NCI-H526 treated with DMSO at 0.1 percent for 48 hours (cell line): ENCODE data around the gene CBARP.

Source experiments
- DNase-seq: peaks from one replicate; lab custom pipeline; 2025; lab: John Stamatoyannopoulos, UW

CBARP gene

DNA sequence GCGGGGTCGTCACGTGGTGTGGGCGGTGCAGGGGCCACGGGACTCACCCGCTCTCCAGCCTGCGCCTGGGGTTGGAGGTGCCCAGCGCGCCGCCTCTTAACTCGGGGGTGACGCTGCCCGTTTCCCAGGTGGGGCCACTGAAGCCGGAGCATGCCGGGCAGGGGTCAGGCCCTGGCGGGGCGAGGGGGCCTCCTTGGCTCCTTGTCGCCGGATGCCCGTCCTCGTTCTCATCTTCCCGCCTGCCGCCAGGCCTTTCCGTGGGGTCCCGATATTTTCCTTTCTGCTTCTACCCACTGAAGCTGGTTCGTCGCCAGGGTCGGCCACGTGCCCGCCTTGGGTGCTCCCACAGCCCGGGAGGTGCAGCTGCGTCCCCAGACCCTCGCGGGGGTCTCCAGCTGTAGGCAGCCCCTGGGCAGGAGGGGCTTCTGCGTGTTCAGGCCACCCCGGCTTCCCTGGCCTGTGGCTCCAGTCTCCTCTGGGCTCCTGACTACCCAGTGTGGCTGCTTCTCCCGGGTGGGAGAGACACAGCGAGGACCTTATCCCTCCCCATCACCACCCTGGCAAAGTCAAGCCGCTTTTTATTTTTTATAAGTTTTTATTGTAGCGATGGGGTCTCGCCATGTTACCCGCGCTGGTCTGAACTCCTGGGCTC lies 38.3 kb upstream of the CBARP start:
- DNase-seq: no peak

DNA sequence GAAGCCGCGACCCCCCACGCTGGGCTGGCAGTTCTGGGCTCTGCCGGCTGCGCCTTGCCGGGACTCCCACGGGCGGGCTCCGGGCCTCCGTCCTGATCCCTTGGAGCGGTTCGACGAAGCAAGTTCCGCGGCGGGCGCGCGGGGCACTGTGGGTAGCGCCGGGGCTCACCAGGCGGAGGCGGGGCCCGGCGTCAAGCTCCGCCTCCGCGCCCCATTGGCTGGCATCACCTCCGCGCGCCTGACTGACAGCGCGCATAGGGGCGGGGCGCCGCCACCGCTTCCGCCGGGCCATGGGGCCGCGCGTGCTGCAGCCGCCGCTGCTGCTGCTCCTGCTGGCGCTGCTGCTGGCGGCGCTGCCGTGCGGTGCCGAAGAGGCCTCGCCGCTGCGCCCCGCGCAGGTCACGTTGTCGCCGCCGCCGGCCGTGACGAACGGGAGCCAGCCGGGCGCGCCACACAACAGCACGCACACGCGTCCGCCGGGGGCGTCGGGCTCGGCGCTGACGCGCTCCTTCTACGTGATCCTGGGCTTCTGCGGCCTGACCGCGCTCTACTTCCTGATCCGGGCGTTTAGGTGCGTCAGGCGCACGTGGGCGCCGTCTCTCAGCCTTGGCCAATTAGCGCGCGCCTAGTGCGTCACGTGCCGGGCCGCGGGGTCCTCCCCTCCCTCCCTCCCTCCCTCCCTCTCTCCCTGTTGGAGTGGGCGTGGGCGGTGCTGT lies 37.6 kb upstream of the CBARP start, which contains the start of gene FAM174C:
Gene FAM174C (plus strand): TSS at position 271 of the 716 bp plus-strand sequence. CDS start 20 bp downstream, at position 291.
- peak; percentile 80 for DNase-seq

DNA sequence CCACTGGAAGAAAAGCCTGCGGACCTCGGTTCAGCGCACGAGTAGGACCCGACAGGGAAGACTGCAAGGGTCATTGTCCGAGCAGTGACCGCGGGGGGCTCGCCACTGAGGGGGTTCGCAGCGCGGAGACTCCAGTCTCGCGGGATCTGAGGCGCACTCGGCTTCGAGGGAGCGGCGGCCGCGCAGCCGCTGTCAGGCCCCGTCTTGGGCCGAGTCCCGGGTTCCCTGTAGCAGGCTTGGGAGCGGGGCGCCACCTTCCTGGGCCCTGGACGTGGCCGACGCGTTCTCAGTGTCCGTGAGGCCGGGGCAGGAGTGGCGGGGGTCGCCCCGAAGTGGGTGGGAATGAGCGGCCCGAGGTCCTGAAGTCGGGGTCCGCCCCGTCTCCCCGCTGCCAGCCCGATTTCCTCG lies 37.1 kb upstream of the CBARP start:
- no peak for DNase-seq

DNA sequence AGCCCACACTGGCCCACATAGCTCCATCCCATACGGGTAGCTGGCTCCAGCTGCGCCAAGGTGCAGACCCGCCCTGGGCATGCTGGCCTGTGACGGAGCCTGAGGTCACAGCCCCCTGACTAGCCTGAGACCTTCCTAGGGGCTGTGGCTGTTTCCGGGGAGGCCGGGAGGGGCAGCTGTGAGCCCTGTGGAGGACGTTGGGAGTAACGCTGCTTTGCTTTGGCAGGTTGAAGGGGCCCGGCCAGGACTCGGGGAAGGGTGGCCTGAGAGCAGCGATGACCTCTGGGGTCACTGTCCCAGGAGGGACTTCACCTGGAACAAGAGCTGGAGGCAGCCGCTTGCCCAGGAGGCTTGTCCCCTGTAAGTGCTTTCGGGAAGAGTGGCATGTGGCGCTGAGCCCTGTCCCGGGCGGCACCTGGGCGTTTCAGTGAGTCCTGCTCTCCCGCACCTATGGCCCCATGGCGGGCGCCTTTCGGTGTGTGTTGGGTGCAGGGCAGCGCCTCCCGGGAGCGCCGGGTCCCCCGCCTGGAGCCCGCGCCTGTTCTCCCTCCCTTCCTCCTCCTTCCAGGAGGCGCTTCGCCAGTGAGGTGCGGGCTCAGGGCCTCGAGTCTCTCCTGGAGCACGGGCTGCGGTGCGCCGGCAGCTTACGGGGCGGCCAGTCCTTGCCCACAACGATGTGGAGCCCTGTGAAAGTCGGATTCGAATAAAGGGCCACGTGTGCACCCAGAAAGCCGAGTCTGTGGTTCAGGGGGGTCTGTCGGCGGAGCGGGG lies 36.5 kb upstream of the CBARP start:
- no peak for DNase-seq

GRCh38 chr19:1273263-1274041 lies 35.6 kb upstream of the CBARP start:
- DNase-seq: no peak

- no peak for DNase-seq
Measured at GRCh38 chr19:1272423-1273262, 34.8 kb upstream of the CBARP start.

GRCh38 chr19:1271528-1272422 lies 34.0 kb upstream of the CBARP start:
- no peak for DNase-seq

GRCh38 chr19:1270854-1271527 lies 33.2 kb upstream of the CBARP start:
- no peak for DNase-seq

DNA sequence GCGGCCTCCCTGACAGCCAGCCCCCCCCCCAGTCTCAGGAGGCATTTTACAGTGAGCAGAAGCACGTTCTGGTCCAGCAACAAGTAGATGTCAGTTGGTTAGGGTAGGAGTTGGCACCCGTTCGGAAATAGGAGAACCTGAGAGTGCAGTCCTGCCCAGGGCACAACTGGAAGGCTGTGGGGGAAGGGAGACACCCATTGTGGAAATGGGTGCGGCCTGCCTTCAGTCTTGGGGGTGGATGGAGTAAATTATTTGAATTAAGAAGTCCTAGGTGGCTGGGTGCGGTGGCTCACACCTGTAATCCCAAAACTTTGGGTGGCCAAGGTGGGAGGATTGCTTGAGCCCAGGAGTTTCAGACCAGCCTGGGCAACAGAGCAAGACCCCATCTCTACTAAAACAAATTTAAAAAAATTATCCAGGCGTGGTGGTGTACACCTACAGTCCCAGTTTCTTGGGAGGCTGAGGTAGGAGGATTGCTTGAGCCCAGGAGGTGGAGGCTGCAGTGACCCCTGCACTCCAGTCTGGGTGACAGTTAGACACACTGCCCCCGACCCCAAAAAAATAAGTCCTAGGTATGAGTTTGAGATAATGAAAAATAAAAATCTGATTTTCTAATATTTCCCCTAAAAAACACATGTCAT lies 32.5 kb upstream of the CBARP start:
- DNase-seq: no peak

- DNase-seq: peak; percentile 46
Measured at GRCh38 chr19:1269478-1270212, 31.8 kb upstream of the CBARP start.

GRCh38 chr19:1269065-1269477 lies 31.3 kb upstream of the CBARP start, which contains the start of gene CIRBP:
CIRBP (plus strand) TSS chr19:1269332; CDS start chr19:1270934, 1,602 bp downstream.
- peak; percentile 86 for DNase-seq

DNA sequence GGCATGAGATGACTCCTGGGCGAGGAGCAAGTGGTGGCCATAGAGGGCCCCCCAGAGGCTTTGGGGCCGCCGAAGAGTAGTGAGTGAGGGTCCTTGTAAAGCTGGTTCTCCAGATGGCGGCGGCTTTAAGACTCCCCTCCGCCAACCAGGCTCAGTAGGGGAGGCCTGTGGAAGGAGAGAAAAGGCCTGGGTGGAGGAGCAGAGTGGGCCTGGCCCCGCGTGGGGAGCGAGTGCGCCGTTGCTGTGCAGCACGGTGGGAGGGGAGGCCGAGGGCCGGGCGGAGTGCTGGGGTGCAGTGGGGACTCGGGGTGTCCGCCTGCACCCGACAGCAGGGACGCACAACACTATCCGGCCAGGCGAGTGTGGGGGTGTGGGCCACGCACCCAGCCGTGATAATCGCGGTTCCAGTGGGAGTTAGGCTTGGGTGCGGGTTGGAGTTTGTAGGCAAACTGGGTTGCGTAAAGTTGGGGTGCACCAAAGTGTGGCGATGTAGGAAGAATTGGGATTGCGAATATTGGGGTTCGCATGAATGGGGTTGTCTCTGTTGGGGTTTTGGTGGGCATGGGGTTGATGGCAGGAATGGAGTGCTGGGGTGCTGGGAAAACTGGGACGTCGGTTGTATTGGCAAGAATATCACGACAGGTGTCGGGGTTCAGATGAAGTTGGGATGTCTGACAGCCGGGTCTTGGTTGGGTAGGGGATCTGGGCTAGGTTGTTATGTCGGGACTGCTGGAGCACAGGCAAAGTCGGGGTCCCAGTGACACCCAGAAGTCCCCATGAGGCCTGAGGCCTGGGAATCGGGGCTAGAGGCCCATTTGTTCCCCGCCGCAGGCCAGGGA lies 30.6 kb upstream of the CBARP start:
- no peak for DNase-seq

DNA sequence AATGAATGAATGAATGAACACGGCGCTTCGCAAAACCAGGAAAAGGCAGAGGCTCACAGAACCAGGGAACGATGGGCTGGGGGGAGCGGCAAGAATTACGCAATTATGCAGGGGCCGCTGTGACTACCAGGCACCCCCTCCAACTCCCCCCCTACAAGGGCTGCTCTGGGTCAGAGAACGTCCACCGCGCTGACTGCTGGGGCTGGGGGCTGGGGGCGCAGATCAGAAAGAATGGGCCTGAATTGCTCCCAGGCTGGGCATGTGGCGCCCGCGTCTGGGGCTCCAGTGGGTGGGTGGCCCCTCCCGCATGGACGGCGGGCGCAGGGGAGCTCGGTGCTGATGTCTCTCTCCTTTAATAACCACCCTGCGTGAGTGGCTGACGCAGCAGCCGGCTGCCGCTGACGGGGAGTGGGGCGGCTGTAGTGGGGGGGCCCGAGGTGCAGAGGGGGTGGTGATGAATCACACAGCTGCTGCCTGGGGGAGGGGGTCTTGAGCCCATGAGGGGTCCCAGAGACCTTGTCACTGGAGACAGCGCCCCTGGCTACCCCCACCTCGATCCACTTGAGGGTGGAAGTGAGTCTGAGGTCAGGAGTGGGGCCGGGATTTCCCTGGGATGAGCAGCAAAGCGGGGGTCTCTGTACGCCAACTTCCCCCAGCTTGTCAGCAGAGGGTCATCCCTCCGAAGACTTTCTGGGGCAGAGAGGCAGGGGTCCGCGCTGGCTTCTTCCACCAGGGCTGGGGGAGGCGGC lies 29.8 kb upstream of the CBARP start:
- no peak for DNase-seq

DNA sequence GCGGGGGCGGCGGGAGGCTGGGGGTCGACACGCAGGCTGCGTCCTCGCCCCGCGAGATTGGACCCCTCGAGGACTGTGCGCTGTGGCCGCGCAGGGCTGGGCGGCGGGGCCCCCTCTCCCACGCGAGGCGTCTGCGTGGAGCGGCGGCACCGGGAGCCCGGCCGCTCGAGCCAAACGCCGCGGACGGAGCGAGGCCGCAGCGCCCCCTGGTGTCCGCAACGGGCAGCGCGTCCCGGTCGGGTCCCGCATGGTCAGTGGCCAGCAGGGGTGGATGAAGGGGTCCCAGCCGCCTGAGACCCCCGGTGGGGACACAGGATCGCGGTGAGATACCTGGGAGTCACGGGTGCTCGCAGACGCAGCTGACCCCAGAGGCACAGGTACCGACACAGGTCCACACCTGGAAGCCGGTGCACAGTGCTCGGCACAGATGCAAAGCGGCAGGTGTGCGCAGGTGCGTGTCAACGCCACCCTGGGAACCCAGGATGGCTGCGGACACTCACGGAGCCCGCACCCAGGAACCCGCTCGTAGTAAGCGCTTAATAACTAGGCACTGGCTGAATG lies 29.2 kb upstream of the CBARP start:
- no peak for DNase-seq

DNA sequence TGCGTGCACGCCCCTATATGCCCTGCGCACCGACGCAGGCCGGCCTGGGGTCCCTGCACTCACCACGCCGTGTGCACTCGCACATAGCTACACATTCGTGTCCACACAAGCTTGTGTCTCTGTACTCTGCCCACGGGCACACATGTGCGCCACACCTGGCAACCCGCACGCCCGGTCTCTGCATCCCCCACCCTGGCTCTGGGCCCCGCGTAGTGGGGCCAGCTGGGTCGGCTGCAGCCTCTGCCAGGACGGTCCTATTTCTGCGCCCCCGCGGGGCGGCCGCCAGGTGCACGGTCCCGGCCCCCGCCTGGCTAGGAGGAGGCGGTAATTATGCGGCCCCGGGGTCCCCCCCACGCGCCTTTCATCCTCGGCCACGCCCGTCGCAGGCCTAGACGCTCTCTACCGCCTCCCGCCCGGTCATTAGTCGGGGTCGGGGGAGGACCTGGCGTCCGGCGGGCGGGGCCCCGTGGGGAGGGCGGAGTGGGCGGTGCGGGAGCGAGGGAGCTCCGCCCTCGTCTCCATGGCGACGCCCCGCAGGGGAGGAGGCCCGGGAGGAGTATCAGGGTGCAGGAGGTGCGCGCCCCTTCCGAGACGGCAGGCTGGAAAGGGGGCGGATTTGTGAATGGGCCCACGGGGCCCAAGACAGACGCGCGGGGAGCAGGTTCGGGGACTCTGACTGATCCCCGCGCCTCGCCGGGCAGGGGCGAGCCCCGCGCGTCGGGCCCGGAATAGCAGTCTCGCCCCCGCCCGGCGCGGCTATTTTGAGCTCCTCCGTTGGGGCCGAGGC lies 28.5 kb upstream of the CBARP start:
- DNase-seq: no peak
